SK-N-SH (cell line): ENCODE results near the gene CYP27C1.

Experiments
- FOXJ3 ChIP-seq: sonication (generic); formaldehyde crosslinking; IDR thresholded peaks from 2 replicates; pipeline ENCODE4 v1.5.1; 2020; ENCODE audit warnings: mild to moderate bottlenecking, missing genetic modification reagents
- JUND ChIP-seq: IDR thresholded peaks from 2 replicates; pipeline ENCODE4 v1.4.0; 2012
- SMC3 ChIP-seq: IDR thresholded peaks from 2 replicates; pipeline ENCODE4 v1.6.1; 2012; ENCODE audit warnings: low read depth, low read length, improper control_type of control experiment
- TF ChIP-seq, protein P1 (sequence below): IDR thresholded peaks from 2 replicates; pipeline ENCODE4 v1.6.1; 2012; ENCODE audit warnings: mild to moderate bottlenecking, low read depth, low read length, moderate library complexity
- TF ChIP-seq, protein P2 (sequence below): fragments of 150-350 bp; IDR thresholded peaks from 2 replicates; pipeline ENCODE4 v1.6.1; 2017; ENCODE audit warnings: antibody characterized with exemption, low read length, low read depth, borderline replicate concordance

DNA sequence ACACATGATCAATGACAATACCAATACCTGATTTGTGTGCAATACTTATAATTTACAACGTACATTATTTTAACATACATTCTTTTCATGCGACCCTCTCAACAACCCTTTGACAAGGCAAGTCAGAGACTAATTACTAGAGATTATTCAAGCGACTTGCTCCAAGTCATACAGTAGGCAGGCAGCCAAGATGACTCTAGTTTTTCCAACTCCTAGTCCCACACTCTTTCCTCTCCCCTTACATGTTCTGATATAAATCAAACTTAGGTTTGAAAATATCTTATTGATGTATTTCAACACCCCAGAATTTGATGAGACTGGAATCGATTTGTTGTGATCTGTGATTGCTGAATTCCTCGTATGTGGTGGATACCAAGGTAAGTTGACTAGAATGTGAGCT is 8.0 kb upstream of the CYP27C1 start:
- TF ChIP-seq JUND (no peak), FOXJ3 (no peak), SMC3 (no peak)
- TF ChIP-seq, protein P1, sequence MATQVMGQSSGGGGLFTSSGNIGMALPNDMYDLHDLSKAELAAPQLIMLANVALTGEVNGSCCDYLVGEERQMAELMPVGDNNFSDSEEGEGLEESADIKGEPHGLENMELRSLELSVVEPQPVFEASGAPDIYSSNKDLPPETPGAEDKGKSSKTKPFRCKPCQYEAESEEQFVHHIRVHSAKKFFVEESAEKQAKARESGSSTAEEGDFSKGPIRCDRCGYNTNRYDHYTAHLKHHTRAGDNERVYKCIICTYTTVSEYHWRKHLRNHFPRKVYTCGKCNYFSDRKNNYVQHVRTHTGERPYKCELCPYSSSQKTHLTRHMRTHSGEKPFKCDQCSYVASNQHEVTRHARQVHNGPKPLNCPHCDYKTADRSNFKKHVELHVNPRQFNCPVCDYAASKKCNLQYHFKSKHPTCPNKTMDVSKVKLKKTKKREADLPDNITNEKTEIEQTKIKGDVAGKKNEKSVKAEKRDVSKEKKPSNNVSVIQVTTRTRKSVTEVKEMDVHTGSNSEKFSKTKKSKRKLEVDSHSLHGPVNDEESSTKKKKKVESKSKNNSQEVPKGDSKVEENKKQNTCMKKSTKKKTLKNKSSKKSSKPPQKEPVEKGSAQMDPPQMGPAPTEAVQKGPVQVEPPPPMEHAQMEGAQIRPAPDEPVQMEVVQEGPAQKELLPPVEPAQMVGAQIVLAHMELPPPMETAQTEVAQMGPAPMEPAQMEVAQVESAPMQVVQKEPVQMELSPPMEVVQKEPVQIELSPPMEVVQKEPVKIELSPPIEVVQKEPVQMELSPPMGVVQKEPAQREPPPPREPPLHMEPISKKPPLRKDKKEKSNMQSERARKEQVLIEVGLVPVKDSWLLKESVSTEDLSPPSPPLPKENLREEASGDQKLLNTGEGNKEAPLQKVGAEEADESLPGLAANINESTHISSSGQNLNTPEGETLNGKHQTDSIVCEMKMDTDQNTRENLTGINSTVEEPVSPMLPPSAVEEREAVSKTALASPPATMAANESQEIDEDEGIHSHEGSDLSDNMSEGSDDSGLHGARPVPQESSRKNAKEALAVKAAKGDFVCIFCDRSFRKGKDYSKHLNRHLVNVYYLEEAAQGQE, result no peak
- TF ChIP-seq, protein P2, sequence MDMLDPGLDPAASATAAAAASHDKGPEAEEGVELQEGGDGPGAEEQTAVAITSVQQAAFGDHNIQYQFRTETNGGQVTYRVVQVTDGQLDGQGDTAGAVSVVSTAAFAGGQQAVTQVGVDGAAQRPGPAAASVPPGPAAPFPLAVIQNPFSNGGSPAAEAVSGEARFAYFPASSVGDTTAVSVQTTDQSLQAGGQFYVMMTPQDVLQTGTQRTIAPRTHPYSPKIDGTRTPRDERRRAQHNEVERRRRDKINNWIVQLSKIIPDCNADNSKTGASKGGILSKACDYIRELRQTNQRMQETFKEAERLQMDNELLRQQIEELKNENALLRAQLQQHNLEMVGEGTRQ, result no peak
